Measurements from ENCODE around the gene ENPP1.
"Not testable (repeated sequence)": the region's sequence is repeated elsewhere in the genome, so short reads cannot be mapped to it uniquely, and the experiment has no call there.

Gene ENPP1

DNA sequence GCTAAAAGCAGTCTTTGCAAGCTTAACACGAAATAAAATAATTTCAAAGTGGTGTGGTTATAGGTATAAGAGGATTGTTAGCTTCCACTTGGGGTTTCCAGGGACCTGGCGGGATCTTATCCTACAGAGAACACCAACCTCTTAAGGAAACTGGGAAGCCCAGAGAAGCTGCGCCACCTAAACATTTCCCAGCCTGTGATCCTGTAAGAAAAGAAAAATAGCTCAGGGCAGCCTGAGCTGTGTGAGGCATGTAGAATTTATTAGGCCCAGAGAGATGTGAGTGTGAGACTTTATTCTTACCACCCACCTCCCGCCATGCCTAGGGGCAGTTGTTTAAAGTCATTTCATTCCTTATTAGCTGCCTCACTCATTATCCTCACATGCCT is 89.2 kb downstream of the ENPP1 start:
- no peak for TF ChIP-seq CTCF (IDR thresholded peaks at IDR 0.05)
- intact Hi-C loops (cut with DNase I; ENCODE audit: low total_unique reads): no loop called here

DNA sequence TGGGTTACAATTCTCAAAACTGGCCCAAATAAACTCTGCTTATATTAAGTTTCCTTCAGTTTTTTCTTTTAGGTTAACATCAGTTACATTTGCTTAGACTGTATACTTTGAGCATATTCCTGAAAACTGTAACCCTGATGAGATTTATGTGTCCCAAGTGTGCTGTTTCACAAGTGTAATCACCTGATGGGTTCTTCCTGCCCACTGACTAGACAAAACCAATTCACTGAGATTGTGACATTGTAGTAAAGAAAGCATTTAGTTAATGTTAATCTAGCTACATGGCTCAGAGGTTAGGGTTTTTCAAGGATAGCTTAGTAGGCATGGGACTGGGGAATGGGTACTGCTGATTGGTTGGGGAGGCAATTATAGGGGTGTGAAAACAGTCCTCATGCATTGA is 89.8 kb downstream of the ENPP1 start:
- no peaks in the 10 kb centered on the region for H3K36me3 ChIP-seq
- DNase-seq: no peak
- no peaks in the 10 kb centered on the region for H3K27me3 ChIP-seq
- H3K27ac ChIP-seq: no peak overlapping the region
- H3K4me1 ChIP-seq: no peaks in the 10 kb centered on the region
- TF ChIP-seq CTCF (IDR thresholded peaks at IDR 0.05): no peak
- intact Hi-C loops (cut with DNase I; ENCODE audit: low total_unique reads): no loop called here
- no peaks in the 10 kb centered on the region for H3K9me3 ChIP-seq
- H3K4me3 ChIP-seq: no peak overlapping the region

More for the DNA sequence above, 89.2 kb downstream of the ENPP1 start:
- no peaks in the 10 kb centered on the region for H3K36me3 ChIP-seq
- no peaks in the 10 kb centered on the region for H3K9me3 ChIP-seq
- H3K4me3 ChIP-seq: no peak overlapping the region
- no peaks in the 10 kb centered on the region for H3K27me3 ChIP-seq
- no peaks in the 10 kb centered on the region for H3K4me1 ChIP-seq
- DNase-seq: no peak
- H3K27ac ChIP-seq: no peak overlapping the region

GRCh38 chr6:131898718-131899117 is 90.9 kb downstream of the ENPP1 start:
- no peak overlapping the region for H3K4me3 ChIP-seq
- TF ChIP-seq CTCF (IDR thresholded peaks at IDR 0.05): no peak
- H3K9me3 ChIP-seq: no peaks in the 10 kb centered on the region
- intact Hi-C loops (cut with DNase I; ENCODE audit: low total_unique reads): no loop called here
- DNase-seq: no peak
- no peaks in the 10 kb centered on the region for H3K27me3 ChIP-seq
- H3K36me3 ChIP-seq: no peaks in the 10 kb centered on the region
- H3K4me1 ChIP-seq: no peaks in the 10 kb centered on the region
- no peak overlapping the region for H3K27ac ChIP-seq

DNA sequence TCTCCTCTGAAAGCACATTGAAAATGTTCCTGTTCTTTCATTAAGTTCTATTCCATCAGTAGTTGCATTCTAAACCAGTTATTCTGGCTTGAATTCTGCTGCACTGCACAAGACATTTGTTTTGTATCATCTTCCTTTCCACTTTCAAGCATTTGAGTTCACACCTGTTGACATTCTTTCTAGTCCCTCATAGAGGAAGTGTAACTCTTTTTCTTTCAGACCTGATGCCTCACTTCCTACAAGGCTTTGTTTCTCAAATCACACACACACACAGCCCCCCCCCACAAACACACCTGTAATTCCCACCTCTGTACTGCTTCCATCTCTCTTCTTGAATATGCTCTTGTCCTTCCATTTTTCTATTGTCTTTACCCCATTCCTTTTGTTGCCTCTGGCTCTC is 92.4 kb downstream of the ENPP1 start:
- TF ChIP-seq CTCF (IDR thresholded peaks at IDR 0.05): no peak
- no peaks in the 10 kb centered on the region for H3K9me3 ChIP-seq
- DNase-seq: no peak

DNA sequence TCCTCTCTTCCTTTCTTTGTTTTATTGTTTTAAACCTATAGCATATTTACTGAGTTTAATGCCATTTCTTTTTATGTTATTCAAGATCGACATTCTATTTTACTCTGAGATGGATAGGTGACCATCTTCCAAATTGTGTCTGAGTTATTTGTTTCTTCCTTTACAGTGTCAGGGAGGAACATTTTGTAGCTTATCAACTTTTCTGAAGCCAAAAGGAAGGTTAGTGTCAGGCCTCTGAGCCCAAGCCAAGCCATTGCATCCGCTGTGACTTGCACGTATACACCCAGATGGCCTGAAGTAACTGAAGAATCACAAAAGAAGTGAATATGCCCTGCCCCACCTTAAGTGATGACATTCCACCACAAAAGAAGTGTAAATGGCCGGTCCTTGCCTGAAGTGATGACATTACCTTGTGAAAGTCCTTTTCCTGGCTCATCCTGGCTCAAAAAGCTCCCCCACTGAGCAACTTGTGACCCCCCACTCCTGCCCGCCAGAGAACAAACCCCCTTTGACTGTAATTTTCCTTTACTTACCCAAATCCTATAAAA is 93.6 kb downstream of the ENPP1 start:
- intact Hi-C loops (cut with DNase I; ENCODE audit: low total_unique reads); H3K27ac ChIP-seq; H3K36me3 ChIP-seq; H3K9me3 ChIP-seq; H3K4me3 ChIP-seq; H3K4me1 ChIP-seq; H3K27me3 ChIP-seq; DNase-seq: not testable (repeated sequence)

More for the DNA sequence above, 92.4 kb downstream of the ENPP1 start:
- no peak overlapping the region for H3K27ac ChIP-seq
- no peak overlapping the region for H3K4me3 ChIP-seq
- no peaks in the 10 kb centered on the region for H3K36me3 ChIP-seq
- intact Hi-C loops (cut with DNase I; ENCODE audit: low total_unique reads): no loop called here
- no peaks in the 10 kb centered on the region for H3K4me1 ChIP-seq
- no peaks in the 10 kb centered on the region for H3K27me3 ChIP-seq

- H3K4me3 ChIP-seq; H3K9me3 ChIP-seq; intact Hi-C loops (cut with DNase I; ENCODE audit: low total_unique reads); H3K27me3 ChIP-seq; H3K36me3 ChIP-seq; DNase-seq; H3K4me1 ChIP-seq; H3K27ac ChIP-seq: not testable (repeated sequence)
Observed at GRCh38 chr6:131903734-131904133, 95.9 kb downstream of the ENPP1 start.

DNA sequence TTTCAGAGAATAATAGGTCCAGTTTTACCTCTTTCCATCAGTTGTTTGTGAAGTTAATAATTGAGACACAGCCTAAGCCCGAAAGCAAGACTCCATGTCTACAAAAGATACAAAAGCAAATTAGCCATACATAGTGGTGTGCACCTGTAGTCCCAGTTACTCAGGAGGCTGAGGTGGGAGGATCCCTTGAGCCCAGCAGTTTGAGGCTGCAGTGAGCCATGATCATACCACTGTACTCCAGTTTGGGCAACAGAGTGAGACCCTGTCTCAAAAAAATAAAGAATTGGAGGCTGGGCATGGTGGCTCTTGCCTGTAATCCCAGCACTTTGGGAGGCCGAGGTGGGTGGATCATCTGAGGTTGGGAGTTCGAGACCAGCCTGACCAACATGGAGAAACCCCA is 101.0 kb downstream of the ENPP1 start:
- H3K4me3 ChIP-seq, H3K27ac ChIP-seq, H3K27me3 ChIP-seq, H3K36me3 ChIP-seq, H3K4me1 ChIP-seq, H3K9me3 ChIP-seq, DNase-seq: not testable (repeated sequence)
- intact Hi-C loops (cut with DNase I; ENCODE audit: low total_unique reads): loop anchor here (5.0 kb wide), 1 partner anchor 216 kb away; no protein-coding TSS in a partner anchor
